ENCODE measurements around the gene DHX57.
"Not testable (repeated sequence)": the region's sequence is repeated elsewhere in the genome, so short reads cannot be mapped to it uniquely, and the experiment has no call there.

The DHX57 gene

GRCh38 chr2:38795016-38795415, 80.7 kb downstream of the DHX57 start:
- DNase-seq: not testable (repeated sequence)

DNA sequence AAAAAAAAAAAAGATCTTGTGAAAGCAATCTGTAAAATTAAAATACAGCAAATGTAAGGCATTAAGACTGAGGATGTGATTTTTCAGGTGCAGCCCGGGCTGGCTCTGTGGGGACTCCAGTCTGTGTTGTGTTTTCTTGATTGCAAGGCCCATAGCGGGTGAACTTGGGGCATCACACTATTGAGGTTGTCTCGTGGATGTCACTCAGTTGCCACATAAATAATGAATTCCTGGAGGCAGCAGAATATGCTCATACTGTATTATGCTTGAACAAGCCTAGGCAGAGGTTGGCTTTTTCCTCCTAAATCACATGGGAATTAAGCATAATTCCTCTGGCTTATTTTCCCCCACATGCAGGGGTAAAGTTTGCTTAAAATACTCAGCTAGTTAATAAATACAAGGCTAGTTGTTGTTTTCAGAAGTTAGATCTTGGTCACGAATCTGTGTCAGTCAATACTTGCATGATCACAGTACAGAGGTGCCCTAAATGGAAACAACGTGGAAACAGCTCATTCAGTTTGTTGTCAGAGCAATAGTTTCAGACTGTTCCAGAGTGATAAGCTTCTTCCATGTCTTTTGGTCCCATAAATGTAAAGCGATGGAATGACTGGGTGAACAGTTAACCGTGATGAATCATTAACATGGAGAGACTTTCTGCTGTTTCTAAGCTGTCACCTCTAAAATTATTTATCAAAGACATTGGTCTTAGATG, 81.3 kb downstream of the DHX57 start:
- DNase-seq: no peak

GRCh38 chr2:38793511-38793910, 82.2 kb downstream of the DHX57 start:
- DNase-seq: no peak

GRCh38 chr2:38792751-38793150, 83.0 kb downstream of the DHX57 start:
- no peak for DNase-seq

DNA sequence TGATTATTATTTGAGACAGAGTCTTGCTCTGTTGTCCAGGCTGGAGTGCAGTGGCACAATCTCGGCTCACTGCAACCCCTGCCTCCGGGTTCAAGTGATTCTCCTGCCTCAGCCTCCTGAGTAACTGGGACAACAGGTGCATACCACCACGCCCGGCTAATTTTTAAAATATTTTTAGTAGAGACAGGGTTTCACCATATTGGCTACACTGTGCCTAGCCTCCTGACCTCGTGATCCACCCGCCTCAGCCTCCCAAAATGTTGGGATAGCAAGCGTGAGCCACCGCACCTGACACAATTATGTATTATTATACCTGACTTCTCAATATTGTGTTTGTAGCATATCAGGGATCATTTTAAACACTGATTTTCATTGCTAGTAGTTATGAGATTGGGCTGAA, 83.4 kb downstream of the DHX57 start:
- DNase-seq: not testable (repeated sequence)

GRCh38 chr2:38791744-38792143, 84.0 kb downstream of the DHX57 start:
- no peak for DNase-seq

GRCh38 chr2:38789691-38790090, 86.0 kb downstream of the DHX57 start:
- DNase-seq: no peak

GRCh38 chr2:38788306-38788705, 87.4 kb downstream of the DHX57 start:
- no peak for DNase-seq

GRCh38 chr2:38783586-38783985, 92.1 kb downstream of the DHX57 start:
- no peak for DNase-seq

DNA sequence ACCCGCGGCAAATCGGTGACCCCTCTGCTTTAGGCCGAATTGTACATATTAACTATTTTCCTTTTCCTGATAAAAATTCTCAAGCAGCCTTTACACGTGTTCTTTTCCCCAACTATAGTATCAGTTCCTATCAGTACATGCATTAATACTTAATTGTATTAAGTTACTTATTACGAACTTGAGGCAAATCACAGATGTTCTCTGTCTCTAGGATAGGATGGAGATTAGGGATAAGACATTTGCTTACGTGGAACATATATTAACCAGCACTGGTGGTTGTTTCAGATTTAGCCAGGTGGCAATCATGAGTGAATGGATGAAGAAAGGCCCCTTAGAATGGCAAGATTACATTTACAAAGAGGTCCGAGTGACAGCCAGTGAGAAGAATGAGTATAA, 97.0 kb downstream of the DHX57 start:
- no peak for DNase-seq

DNA sequence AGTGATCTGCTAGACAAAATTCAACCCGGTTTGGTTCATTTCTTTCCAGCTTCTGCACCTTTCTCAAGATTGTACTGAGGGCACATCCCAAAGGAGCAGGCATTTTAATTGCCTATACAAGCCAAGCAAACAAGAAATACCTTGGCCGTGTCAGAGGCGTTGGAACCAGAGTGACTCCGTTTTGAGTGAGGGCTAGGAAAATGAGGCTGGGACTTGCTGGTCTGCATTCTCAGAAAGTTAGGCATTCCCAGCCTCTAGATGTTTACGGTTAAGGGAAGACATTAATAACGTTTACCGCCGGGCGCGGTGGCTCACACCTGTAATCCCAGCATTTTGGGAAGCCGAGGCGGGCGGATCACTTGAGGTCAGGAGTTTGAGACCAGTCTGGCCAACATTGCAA, 99.2 kb downstream of the DHX57 start:
- no peak for DNase-seq

DNA sequence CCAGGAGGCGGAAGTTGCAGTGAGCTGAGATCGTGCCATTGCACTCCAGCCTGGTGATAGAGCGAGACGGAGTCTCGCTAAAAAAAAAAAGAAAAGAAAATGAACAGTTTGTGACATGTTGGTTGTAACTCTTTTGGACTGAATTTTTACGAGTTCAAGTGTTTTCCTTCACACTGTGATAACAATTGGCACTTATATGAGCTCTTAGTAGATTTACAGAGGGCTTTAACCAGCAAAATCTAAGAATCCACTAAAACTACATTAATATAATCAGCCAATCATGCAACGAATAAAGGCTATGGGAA, 99.9 kb downstream of the DHX57 start:
- DNase-seq: no peak

- DNase-seq: no peak
Measured at GRCh38 chr2:38775097-38775920, 100.4 kb downstream of the DHX57 start.

GRCh38 chr2:38771632-38772031, 104.1 kb downstream of the DHX57 start:
- DNase-seq: no peak

DNA sequence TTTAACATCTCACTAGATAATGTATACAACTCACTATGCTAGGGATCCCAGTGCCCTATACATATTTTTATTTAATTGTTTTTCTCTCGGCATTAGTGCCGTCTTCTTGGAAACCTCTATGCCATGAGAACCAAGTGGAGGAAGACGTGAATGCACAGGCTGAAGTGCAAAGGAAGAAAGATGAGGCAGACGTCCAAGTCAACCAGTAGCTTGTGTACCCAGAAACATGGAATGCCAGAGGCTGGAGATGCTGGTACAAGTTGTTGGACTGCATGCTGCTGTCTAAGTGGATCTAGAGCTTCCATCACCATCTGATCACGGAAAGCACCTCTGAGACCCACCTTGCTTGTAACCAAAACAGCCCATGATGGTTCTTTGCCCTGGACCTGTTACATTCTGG, 110.2 kb downstream of the DHX57 start:
- DNase-seq: no peak

DNA sequence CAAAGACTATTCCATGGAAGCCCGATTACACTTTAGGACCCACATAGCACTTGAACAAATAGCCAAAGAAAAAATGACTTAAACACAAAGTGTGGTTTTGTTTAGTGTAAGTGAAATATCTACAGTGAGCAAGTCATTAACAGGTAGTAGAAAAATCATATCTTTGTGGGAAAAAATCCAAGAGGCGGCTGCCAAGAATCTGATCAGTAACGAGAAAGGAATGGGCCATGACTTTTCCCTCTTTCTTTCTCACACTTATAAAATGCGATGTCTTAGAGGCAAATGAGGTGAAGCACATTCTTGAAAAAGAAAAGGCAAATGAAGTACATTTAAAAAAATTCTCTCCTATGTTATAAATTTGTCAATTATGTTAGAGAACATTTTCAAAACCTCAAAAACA, 110.6 kb downstream of the DHX57 start:
- no peak for DNase-seq

- DNase-seq: no peak
Measured at GRCh38 chr2:38763728-38764127, 112.0 kb downstream of the DHX57 start.

DNA sequence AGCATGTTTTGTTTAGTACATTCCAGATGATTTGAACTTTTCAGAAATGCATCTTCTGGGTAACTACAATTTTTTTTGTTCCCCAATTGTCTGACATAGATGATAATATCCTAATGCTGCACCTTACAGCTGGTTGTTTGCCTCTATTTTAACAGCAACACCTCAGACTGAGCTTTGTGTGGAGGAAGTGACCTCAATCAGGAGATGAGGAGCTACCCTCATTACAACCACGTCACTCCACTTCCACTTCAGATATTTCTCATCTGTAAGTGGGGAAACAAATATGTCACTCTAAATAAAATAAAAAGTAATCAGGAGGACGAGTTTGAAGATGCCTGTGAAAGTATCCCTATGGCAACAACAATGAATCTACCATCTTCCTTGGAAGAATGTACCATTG, 112.5 kb downstream of the DHX57 start:
- DNase-seq: no peak

DNA sequence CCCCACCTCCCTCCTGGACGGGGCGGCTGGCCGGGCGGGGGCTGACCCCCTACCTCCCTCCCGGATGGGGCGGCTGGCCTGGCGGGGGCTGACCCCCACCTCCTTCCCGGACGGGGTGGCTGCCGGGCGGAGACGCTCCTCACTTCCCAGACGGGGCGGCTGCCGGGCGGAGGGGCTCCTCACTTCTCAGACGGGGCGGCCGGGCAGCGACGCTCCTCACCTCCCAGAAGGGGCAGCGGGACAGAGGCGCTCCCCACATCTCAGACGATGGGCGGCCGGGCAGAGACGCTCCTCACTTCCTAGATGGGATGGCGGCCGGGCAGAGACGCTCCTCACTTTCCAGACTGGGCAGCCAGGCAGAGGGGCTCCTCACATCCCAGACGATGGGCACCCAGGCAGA, 119.8 kb downstream of the DHX57 start:
- not testable (repeated sequence) for DNase-seq

- no peak for DNase-seq
Measured at GRCh38 chr2:38754506-38754905, 121.2 kb downstream of the DHX57 start.

- no peak for DNase-seq
Measured at GRCh38 chr2:38754049-38754448, 121.7 kb downstream of the DHX57 start.

GRCh38 chr2:38751596-38752410, 123.9 kb downstream of the DHX57 start:
- no peak for DNase-seq

GRCh38 chr2:38750891-38751595, 124.7 kb downstream of the DHX57 start, which contains the start of gene SRSF7:
SRSF7 (minus strand) TSS chr2:38751361; CDS start chr2:38751256, 105 bp downstream.
- peak; percentile 100 for DNase-seq

All from activated CD8-positive, alpha-beta memory T cell treated with anti-CD3 and anti-CD28 coated beads, Interleukin-2, amount 50 U/mL, for 48 hours (primary cell).